ENCODE data around the gene ADAM10. TPM values are rescaled to one million over a fixed set of nuclear protein-coding genes. Genes with fewer than 3 reads are reported as not detected.

Gene ADAM10
- total RNA-seq, 1 donor from 2014 or later: 147 TPM

DNA sequence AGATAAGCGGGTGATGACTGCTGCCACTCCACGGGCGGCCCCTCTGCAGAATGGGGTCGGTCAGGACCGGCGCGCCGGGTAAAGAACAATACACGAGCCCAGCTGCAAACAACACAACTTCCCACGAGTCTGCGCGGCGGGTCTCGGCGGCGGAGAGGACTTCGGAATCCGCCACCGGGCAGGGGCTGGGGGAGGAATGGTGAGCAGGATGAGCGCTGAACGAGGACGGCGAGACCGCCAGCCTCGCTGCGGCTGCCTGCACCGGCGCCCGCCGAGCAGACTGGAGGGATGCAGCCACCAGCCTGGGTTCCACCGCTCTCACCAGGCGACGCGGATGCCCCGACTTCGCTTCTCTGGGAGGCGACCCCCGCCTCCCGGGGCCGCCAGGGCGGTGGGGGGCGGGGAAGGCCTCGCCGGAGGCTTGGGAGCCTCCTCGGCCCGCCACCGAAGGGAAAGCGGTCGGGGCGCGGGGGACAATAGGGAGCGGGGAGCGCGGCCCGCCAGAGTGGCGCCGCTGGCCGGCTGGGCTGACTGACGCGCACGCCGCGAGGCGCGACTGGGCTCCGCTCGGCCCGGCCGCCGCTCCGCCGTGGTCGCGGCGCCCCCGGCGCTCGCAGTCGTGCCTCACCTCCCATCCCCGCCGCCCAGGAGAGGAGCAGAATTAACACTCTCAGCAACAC is 515 bp downstream of the ADAM10 start:
- TF ChIP-seq, protein P1, sequence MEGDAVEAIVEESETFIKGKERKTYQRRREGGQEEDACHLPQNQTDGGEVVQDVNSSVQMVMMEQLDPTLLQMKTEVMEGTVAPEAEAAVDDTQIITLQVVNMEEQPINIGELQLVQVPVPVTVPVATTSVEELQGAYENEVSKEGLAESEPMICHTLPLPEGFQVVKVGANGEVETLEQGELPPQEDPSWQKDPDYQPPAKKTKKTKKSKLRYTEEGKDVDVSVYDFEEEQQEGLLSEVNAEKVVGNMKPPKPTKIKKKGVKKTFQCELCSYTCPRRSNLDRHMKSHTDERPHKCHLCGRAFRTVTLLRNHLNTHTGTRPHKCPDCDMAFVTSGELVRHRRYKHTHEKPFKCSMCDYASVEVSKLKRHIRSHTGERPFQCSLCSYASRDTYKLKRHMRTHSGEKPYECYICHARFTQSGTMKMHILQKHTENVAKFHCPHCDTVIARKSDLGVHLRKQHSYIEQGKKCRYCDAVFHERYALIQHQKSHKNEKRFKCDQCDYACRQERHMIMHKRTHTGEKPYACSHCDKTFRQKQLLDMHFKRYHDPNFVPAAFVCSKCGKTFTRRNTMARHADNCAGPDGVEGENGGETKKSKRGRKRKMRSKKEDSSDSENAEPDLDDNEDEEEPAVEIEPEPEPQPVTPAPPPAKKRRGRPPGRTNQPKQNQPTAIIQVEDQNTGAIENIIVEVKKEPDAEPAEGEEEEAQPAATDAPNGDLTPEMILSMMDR (IDR thresholded peaks at IDR 0.05): peak; percentile 7
- H3K4me1 Mint-ChIP-seq (ENCODE audit: low read depth): peaks cover 33% of the 10 kb centered on the region
- DNase-seq (ENCODE audit: low spot score): no peak
- H3K4me3 Mint-ChIP-seq (ENCODE audit: unreplicated experiment): peak overlapping the region; percentile 93
- H3K9me3 Mint-ChIP-seq (ENCODE audit: low read depth): no peaks in the 10 kb centered on the region
- peaks cover 2% of the 10 kb centered on the region for H3K36me3 Mint-ChIP-seq (ENCODE audit: low read depth)
- H3K27ac Mint-ChIP-seq (ENCODE audit: unreplicated experiment): peak overlapping the region; percentile 97
- no peaks in the 10 kb centered on the region for H3K27me3 Mint-ChIP-seq (ENCODE audit: low read depth)

GRCh38 chr15:58748040-58748851 is 1.3 kb downstream of the ADAM10 start:
- no peaks in the 10 kb centered on the region for H3K27me3 Mint-ChIP-seq (ENCODE audit: low read depth)
- H3K9me3 Mint-ChIP-seq (ENCODE audit: low read depth): no peaks in the 10 kb centered on the region
- H3K27ac Mint-ChIP-seq (ENCODE audit: unreplicated experiment): peak overlapping the region; percentile 97
- peaks cover 37% of the 10 kb centered on the region for H3K4me1 Mint-ChIP-seq (ENCODE audit: low read depth)
- DNase-seq (ENCODE audit: low spot score): no peak
- peaks cover 2% of the 10 kb centered on the region for H3K36me3 Mint-ChIP-seq (ENCODE audit: low read depth)
- H3K4me3 Mint-ChIP-seq (ENCODE audit: unreplicated experiment): peak overlapping the region; percentile 87
- TF ChIP-seq, protein P1 (IDR thresholded peaks at IDR 0.05): no peak

DNA sequence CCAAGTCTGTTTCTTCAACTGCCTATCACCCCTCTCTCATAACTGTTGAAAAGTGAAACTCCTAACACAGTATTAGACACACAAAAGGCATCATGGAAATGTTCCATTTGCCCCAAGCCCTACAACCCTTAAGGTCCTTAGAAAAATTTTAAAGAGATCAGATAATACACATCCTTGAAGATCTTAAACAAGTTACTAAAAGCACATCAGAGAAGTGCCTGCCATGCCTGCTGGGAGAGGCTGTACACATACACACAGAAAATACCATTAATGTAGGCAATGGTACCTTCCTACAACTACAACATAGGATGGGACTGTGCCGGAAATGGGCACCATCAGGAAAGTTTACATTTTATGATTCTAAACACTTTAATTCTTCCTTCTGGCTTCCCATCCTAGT is 3.3 kb downstream of the ADAM10 start:
- no peaks in the 10 kb centered on the region for H3K9me3 Mint-ChIP-seq (ENCODE audit: low read depth)
- DNase-seq (ENCODE audit: low spot score): no peak
- TF ChIP-seq, protein P1 (IDR thresholded peaks at IDR 0.05): no peak
- peaks cover 57% of the 10 kb centered on the region for H3K4me1 Mint-ChIP-seq (ENCODE audit: low read depth)
- no peak overlapping the region for H3K4me3 Mint-ChIP-seq (ENCODE audit: unreplicated experiment)
- H3K36me3 Mint-ChIP-seq (ENCODE audit: low read depth): peaks cover 2% of the 10 kb centered on the region
- no peaks in the 10 kb centered on the region for H3K27me3 Mint-ChIP-seq (ENCODE audit: low read depth)
- peak overlapping the region; percentile 64 for H3K27ac Mint-ChIP-seq (ENCODE audit: unreplicated experiment)

GRCh38 chr15:58742819-58743502 is 6.5 kb downstream of the ADAM10 start:
- Mint-ChIP-seq H3K27me3 (ENCODE audit: low read depth) (no peaks in the 10 kb centered on the region), H3K36me3 (ENCODE audit: low read depth) (no peaks in the 10 kb centered on the region), H3K27ac (ENCODE audit: unreplicated experiment) (peak overlapping the region; percentile 85), H3K4me1 (ENCODE audit: low read depth) (peaks cover 55% of the 10 kb centered on the region), H3K4me3 (ENCODE audit: unreplicated experiment) (no peak overlapping the region), H3K9me3 (ENCODE audit: low read depth) (no peaks in the 10 kb centered on the region)
- TF ChIP-seq, protein P1 (IDR thresholded peaks at IDR 0.05): no peak
- no peak for DNase-seq (ENCODE audit: low spot score)
